H9 (cell line): Measurements from ENCODE around the gene TPGS1. TPM values are rescaled to one million over a fixed set of nuclear protein-coding genes. Genes with fewer than 3 reads are reported as not detected.

Source experiments
- DNase-seq: peaks from one replicate; pipeline ENCODE4 v3.0.0-alpha.2; 2017
- H2AFZ ChIP-seq: one replicate; pipeline ENCODE4 v1.6.1; 2013; ENCODE audit warnings: mild to moderate bottlenecking, low read length, control low read depth, moderate library complexity
- H2AK5ac ChIP-seq: 2 replicates; pipeline ENCODE4 v1.6.1; 2013; ENCODE audit warnings: low read length, control low read depth, mixed read lengths; ENCODE audit not compliant: insufficient read length
- H2BK120ac ChIP-seq: one replicate; pipeline ENCODE4 v1.6.1; 2013; ENCODE audit warnings: low read depth, mild to moderate bottlenecking, low read length, control low read depth, inconsistent platforms; ENCODE audit not compliant: poor library complexity, severe bottlenecking
- H2BK12ac ChIP-seq: 2 replicates; pipeline ENCODE4 v1.6.1; 2013; ENCODE audit warnings: low read length, control low read depth, mixed read lengths, low read depth; ENCODE audit not compliant: insufficient read length
- H2BK15ac ChIP-seq: 2 replicates; pipeline ENCODE4 v1.6.1; 2013; ENCODE audit warnings: low read depth, low read length, control low read depth
- H2BK20ac ChIP-seq: one replicate; pipeline ENCODE4 v1.6.1; 2013; ENCODE audit warnings: low read depth, mild to moderate bottlenecking, low read length, control low read depth, inconsistent platforms; ENCODE audit not compliant: poor library complexity, severe bottlenecking
- H2BK5ac ChIP-seq: 2 replicates; pipeline ENCODE4 v1.6.1; 2013; ENCODE audit warnings: low read length, control low read depth, mixed read lengths; ENCODE audit not compliant: insufficient read length
- H3K14ac ChIP-seq: 2 replicates; pipeline ENCODE4 v1.6.1; 2013; ENCODE audit warnings: low read length, control low read depth; ENCODE audit not compliant: insufficient read depth
- H3K18ac ChIP-seq: 2 replicates; pipeline ENCODE4 v1.6.1; 2013; ENCODE audit warnings: low read depth, mild to moderate bottlenecking, mixed read lengths, low read length, control low read depth; ENCODE audit not compliant: insufficient read length
- H3K23ac ChIP-seq: 2 replicates; pipeline ENCODE4 v1.6.1; 2013; ENCODE audit warnings: low read length, control low read depth, mixed read lengths, low read depth; ENCODE audit not compliant: insufficient read length
- H3K23me2 ChIP-seq: 2 replicates; pipeline ENCODE4 v1.6.1; 2013; ENCODE audit warnings: low read depth, mild to moderate bottlenecking, mixed read lengths, low read length, control low read depth; ENCODE audit not compliant: insufficient read length, poor library complexity, severe bottlenecking
- H3K27ac ChIP-seq: 2 replicates; pipeline ENCODE4 v1.5.1; 2013; ENCODE audit warnings: low read length, control low read depth, mixed read lengths, low read depth; ENCODE audit not compliant: insufficient read length
- H3K27me3 ChIP-seq: 2 replicates; pipeline ENCODE4 v1.6.1; 2013; ENCODE audit warnings: low read length, control low read depth, inconsistent platforms; ENCODE audit not compliant: insufficient read depth
- H3K4ac ChIP-seq: 2 replicates; pipeline ENCODE4 v1.6.1; 2013; ENCODE audit warnings: low read depth, mild to moderate bottlenecking, control low read depth, inconsistent platforms, low read length, moderate library complexity
- H3K4me1 ChIP-seq: 2 replicates; pipeline ENCODE4 v1.6.1; 2013; ENCODE audit warnings: low read length, control low read depth, inconsistent platforms; ENCODE audit not compliant: insufficient read depth
- H3K4me2 ChIP-seq: 2 replicates; pipeline ENCODE4 v1.6.1; 2013; ENCODE audit warnings: low read length, control low read depth, mixed read lengths; ENCODE audit not compliant: insufficient read length, insufficient read depth
- H3K56ac ChIP-seq: 2 replicates; pipeline ENCODE4 v1.6.1; 2013; ENCODE audit warnings: low read depth, mild to moderate bottlenecking, mixed read lengths, low read length, control low read depth; ENCODE audit not compliant: insufficient read length
- H3K79me1 ChIP-seq: 2 replicates; pipeline ENCODE4 v1.6.1; 2013; ENCODE audit warnings: low read depth, mild to moderate bottlenecking, moderate library complexity, low read length, control low read depth, inconsistent platforms; ENCODE audit not compliant: insufficient read depth, poor library complexity, severe bottlenecking
- H3K79me2 ChIP-seq: 2 replicates; pipeline ENCODE4 v1.6.1; 2013; ENCODE audit warnings: low read length, control low read depth, inconsistent platforms; ENCODE audit not compliant: insufficient read depth
- H3K9ac ChIP-seq: 2 replicates; pipeline ENCODE4 v1.6.1; 2013; ENCODE audit warnings: low read length, control low read depth, mixed read lengths; ENCODE audit not compliant: insufficient read length; ENCODE audit errors: extremely low read depth
- H3K9me3 ChIP-seq: one replicate; pipeline ENCODE4 v1.6.1; 2013; ENCODE audit warnings: low read depth, low read length, inconsistent platforms; ENCODE audit not compliant: control insufficient read depth
- H3T11ph ChIP-seq: one replicate; pipeline ENCODE4 v1.6.1; 2013; ENCODE audit warnings: mild to moderate bottlenecking, low read length, control low read depth, inconsistent platforms
- H4K20me1 ChIP-seq: one replicate; pipeline ENCODE4 v1.6.1; 2013; ENCODE audit not compliant: control insufficient read depth, insufficient read length, insufficient read depth
- H4K5ac ChIP-seq: 2 replicates; pipeline ENCODE4 v1.6.1; 2013; ENCODE audit warnings: low read depth, mild to moderate bottlenecking, mixed read lengths, low read length, control low read depth; ENCODE audit not compliant: insufficient read length
- H4K8ac ChIP-seq: replicated peaks from 2 replicates; pipeline ENCODE4 v1.6.1; 2013; ENCODE audit warnings: low read length, control low read depth, mixed read lengths, low read depth; ENCODE audit not compliant: insufficient read length
- H4K91ac ChIP-seq: 2 replicates; pipeline ENCODE4 v1.6.1; 2013; ENCODE audit warnings: low read depth, mild to moderate bottlenecking, moderate library complexity, mixed read lengths, low read length, control low read depth; ENCODE audit not compliant: insufficient read length
- H3K27ac Mint-ChIP-seq, 3 experiments: 2 replicates in 2 of 3; 3 replicates in 1 of 3; pipeline ENCODE4 v1.8.0; 2020 to 2021; ENCODE audit warnings: mixed read lengths in 3 of 3, mild to moderate bottlenecking in 1 of 3, moderate library complexity in 1 of 3
- H3K27me3 Mint-ChIP-seq: 2 replicates; pipeline ENCODE4 v1.8.0; 2021; ENCODE audit warnings: low read depth, mild to moderate bottlenecking, moderate library complexity, mixed read lengths
- H3K36me3 Mint-ChIP-seq, 3 experiments: 2 replicates in 2 of 3; 3 replicates in 1 of 3; pipeline ENCODE4 v1.8.0; 2020 to 2021; ENCODE audit warnings: low read depth in 3 of 3, mixed read lengths in 3 of 3; ENCODE audit not compliant: insufficient read depth in 1 of 3
- H3K4me1 Mint-ChIP-seq, 2 experiments: 2 replicates each; pipeline ENCODE4 v1.8.0; 2020; ENCODE audit warnings: mixed read lengths in 2 of 2
- H3K4me3 Mint-ChIP-seq, 2 experiments: 2 replicates in 1 of 2; 3 replicates in 1 of 2; pipeline ENCODE4 v1.8.0; 2020 to 2021; ENCODE audit warnings: mild to moderate bottlenecking in 2 of 2, mixed read lengths in 2 of 2, moderate library complexity in 1 of 2
- H3K9me3 Mint-ChIP-seq, 2 experiments: 2 replicates in 1 of 2; 3 replicates in 1 of 2; pipeline ENCODE4 v1.8.0; 2020; ENCODE audit warnings: mild to moderate bottlenecking in 2 of 2, mixed read lengths in 2 of 2, moderate library complexity in 1 of 2
- WGBS: extraction: QIAGEN DNeasy Blood & Tissue Kit; methylation state at CpG from one replicate; pipeline ENCODE4 v1.1.7; 2013; ENCODE audit warnings: missing lambda C conversion rate, low lambda C conversion rate, mixed read lengths; ENCODE audit not compliant: insufficient read length; ENCODE audit errors: extremely low coverage; 5-methylcytosine and 5-hydroxymethylcytosine counted together
- total RNA-seq: library from RNA; stranded (reverse); gene quantifications from 2 replicates; pipeline ENCODE4 v1.2.1, GENCODE V29; 2021
- TF ChIP-seq, protein P1 (sequence below): fragments of 200-600 bp; sonication (generic); conservative IDR thresholded peaks from 3 replicates; pipeline ENCODE4 v1.8.0; 2021; ENCODE audit warnings: antibody characterized with exemption, mild to moderate bottlenecking

Gene TPGS1
- total RNA-seq, 1 experiment from 2014 or later = 7.4 TPM

DNA sequence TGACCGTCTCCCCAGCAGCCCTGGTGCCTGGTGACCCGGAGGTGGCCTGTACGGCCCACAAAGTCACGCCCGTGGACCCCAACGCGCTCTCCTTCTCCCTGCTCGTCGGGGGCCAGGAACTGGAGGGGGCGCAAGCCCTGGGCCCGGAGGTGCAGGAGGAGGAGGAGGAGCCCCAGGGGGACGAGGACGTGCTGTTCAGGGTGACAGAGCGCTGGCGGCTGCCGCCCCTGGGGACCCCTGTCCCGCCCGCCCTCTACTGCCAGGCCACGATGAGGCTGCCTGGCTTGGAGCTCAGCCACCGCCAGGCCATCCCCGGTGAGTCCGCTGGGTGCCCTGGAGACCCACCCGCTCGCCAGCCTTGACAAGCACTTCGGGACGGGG lies 8.8 kb upstream of the TPGS1 start:
- TF ChIP-seq, protein P1, sequence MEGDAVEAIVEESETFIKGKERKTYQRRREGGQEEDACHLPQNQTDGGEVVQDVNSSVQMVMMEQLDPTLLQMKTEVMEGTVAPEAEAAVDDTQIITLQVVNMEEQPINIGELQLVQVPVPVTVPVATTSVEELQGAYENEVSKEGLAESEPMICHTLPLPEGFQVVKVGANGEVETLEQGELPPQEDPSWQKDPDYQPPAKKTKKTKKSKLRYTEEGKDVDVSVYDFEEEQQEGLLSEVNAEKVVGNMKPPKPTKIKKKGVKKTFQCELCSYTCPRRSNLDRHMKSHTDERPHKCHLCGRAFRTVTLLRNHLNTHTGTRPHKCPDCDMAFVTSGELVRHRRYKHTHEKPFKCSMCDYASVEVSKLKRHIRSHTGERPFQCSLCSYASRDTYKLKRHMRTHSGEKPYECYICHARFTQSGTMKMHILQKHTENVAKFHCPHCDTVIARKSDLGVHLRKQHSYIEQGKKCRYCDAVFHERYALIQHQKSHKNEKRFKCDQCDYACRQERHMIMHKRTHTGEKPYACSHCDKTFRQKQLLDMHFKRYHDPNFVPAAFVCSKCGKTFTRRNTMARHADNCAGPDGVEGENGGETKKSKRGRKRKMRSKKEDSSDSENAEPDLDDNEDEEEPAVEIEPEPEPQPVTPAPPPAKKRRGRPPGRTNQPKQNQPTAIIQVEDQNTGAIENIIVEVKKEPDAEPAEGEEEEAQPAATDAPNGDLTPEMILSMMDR = no peak
- Mint-ChIP-seq H3K4me1 (peaks cover 3 to 18% of the 10 kb centered on the region in 2 experiments; a peak in 3 of 4 replicates), H3K27ac (no peak overlapping the region), H3K36me3 (peaks cover 0 to 2% (median 0%) of the 10 kb centered on the region in 3 experiments; a peak in 2 of 7 replicates), H3K4me3 (peak overlapping the region; percentile 32 to 77; a peak in 4 of 5 replicates), H3K9me3 (peaks cover 5 to 6% of the 10 kb centered on the region in 2 experiments; a peak in 4 of 5 replicates), H3K27me3 (peaks cover 60% of the 10 kb centered on the region)
- Histone ChIP-seq H3K23me2 (peaks cover 9% of the 10 kb centered on the region), H3K79me2 (no peaks in the 10 kb centered on the region), H2BK120ac (no peak overlapping the region), H2AFZ (no peak overlapping the region), H4K20me1 (no peaks in the 10 kb centered on the region), H4K5ac (no peak overlapping the region), H3K27ac (no peak overlapping the region), H3K14ac (no peak overlapping the region), H3K4ac (no peak overlapping the region), H2BK20ac (no peak overlapping the region), H3K23ac (no peak overlapping the region), H2BK15ac (no peak overlapping the region), H3K9me3 (no peaks in the 10 kb centered on the region), H3T11ph (no peak overlapping the region), H4K91ac (no peak overlapping the region), H3K18ac (no peak overlapping the region), H4K8ac (no peak overlapping the region), H2AK5ac (no peak overlapping the region), H3K56ac (no peak overlapping the region), H2BK5ac (no peak overlapping the region), H3K9ac (no peak overlapping the region), H2BK12ac (no peak overlapping the region), H3K4me1 (no peaks in the 10 kb centered on the region), H3K4me2 (peak overlapping the region; percentile 48), H3K79me1 (no peaks in the 10 kb centered on the region), H3K27me3 (peaks cover 14% of the 10 kb centered on the region; the same call in 1 of the 2 replicates)
- no CpG with 5 or more reads among the region's 26 CpGs for WGBS
- DNase-seq = peak; percentile 36
